HG03558 (cell line): Measurements from ENCODE around the gene LRRC63.
"Not testable (repeated sequence)": the region's sequence is repeated elsewhere in the genome, so short reads cannot be mapped to it uniquely, and the experiment has no call there.

Experiments
- ATAC-seq: cut with Tn5 transposase; IDR thresholded peaks from one replicate; pipeline ENCODE4 v1.9.1; 2021; ENCODE audit warnings: moderate number of reproducible peaks; ENCODE audit not compliant: unreplicated experiment; ENCODE audit errors: extremely low read depth

LRRC63 gene

DNA sequence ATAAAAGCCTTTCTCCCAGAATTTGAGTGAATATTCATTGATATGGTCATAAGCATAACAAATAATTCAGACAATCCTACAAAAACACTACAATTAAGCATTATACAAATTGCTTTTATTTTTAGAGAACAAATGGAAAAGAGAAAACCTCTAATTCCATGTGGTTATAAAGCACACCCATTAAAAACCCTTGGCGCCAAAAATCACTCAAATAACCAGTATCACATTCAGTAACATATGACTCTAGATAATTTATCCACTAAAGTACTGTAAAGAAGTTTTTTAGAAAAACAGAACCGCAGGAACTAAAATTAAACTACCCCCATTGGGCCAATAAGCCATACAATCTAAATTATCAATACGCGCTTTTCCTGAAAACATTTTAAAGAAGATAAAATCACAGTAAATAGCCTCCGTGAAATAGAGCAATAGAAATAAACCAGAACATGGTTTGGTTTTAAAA, 30.3 kb upstream of the LRRC63 start:
- ATAC-seq, result no peak

DNA sequence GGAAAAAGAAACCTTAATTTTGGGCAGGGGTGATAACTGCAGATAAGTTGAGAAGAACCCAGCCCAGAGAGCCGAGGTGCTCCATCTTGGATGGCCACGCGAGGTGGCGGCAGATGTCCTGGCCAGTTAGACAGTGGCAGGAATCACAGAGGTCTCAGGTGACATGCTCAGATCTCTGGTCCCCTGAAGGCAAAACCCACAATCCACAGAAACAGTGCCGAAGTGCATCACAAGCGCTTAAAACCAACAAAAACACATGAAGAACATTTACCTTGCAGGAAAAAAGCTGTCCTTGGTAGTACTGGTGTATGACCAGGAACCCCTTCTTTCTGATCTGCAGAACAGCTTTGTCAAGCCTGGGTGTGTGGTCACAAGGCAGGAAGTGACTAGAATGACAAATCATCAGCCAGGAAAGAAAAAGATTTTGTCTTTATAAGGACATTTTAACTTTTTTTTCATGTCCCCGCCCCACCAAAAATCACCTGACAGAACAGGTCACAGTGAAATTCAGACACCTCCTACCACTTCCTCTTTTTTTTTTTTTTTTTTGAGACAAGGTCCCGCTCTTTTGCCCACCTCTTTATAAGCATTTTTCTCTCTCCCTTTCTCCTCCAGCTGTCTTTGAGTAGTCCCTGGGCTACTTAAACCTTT, 29.8 kb upstream of the LRRC63 start, which contains the start of gene LCP1:
TSS of gene LCP1 (minus strand) at position 338 of the 651 bp plus-strand sequence. CDS start 22,515 bp downstream, outside the sequence.
- ATAC-seq, result peak; percentile 59

DNA sequence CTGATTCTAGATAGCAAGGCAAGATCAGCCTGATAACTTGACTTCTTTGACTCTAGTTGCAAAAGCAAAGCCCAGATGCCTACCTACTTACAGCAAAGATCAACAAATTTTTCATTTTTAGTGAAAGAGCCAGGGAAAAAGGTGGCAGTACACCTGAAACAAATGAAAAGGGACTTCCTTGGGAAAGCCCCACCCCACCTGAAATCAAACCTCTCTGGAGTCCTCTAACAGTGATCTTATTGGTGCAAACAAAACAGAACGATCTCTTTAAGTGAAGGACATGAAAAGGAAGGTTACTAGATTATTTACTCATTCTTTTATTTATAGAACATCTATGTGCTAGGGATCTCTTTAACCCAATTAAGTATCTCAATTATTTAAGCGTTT, 29.2 kb upstream of the LRRC63 start:
- no peak for ATAC-seq

DNA sequence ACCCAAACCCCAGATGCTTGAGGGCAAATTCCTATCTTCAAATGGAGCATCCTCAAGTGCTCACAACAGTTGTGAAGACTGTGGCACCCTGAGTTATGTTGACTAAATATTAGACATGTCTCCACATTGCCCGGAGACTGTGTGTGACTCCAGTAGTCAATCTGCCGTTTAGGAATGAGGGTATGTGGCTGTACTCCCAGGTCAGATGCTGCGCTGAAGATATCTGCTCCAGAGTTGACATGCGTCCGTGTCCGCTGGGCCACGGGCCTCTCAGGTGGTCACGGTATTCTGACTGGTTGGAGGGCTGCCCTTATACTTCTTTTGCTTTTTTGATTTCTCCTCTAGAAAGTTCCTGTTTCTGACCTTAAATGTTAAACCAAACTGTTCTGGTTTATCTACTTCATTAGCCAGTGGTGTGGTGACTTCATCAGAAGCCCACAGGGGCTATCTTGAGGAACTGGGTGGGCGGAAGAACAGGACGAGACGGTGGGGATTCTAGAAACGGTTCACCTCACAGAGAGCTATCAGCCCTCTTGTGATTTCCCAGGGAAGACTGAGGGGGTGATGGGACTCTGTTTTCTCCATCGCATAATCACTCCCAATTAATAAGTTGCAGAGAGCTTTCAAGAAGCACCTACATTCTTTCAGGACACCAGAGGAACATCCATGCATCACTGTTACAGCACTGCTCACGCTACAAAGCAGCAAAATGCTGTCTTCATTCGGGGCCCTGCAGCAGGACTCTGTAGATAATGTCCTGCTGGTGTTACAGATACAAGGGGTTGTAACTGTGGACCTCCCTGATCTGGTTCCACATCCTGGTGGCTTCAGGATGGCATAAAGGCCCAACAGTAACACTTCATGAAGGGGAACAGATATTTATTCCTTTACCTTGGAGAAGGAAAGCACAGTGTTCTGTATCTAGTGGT, 28.4 kb upstream of the LRRC63 start:
- ATAC-seq, result no peak

DNA sequence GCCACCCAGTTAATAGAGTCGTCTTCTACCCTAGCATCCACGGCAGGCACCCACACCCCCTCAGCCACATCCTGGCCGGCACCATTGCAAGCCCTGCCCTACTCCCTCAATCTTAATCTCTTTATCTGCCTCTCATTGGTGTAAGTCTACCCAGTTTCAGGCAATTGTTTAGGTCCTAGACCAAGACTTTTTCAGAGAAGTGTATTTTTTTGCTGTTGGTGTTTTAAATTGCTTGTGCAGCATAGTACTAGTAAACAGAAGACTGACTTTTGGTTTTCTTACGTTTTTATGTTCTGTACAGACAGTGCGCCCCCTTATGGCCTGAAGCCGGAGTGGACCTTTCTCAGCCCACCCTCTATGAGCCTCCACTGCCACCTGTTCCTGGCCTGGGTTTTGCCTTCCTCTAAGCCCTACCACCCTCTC, 27.4 kb upstream of the LRRC63 start:
- ATAC-seq, result no peak

DNA sequence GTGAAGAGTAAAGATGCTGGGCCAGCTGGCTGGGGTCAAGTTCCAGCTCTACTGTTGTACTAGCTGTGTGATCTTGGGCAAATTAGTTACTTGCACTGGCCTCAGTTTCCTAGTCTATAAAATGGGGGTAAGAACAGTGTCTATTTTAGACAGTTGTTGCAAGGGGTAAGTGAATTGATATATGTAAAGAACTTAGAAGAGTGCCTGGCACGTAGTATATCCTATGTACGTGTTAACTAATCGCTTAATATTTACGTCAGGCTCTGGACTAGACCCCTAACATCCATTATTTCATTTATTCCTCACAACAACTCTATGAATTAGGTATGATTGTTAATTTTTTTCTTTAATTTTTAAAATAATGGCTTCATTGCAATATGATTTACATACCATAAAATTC, 26.1 kb upstream of the LRRC63 start:
- ATAC-seq, result no peak

DNA sequence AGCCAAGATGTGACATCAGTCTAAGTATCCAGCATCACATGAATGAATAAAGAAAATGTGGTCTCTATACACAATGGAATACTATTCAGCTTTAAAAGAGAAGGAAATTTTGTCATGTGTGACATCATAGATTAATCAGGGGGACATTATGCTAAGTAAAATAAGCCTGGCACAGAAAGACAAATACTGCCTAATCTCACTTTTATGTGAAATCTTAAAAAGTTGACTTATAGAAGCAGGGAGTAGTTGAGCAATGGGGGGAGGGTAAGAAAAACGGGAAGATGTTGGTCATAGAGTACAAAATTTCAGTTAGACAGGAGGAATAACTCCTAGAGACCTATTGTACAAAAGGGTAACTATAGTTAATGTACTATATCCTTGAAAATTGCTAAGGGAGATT, 19.3 kb upstream of the LRRC63 start:
- no peak for ATAC-seq

DNA sequence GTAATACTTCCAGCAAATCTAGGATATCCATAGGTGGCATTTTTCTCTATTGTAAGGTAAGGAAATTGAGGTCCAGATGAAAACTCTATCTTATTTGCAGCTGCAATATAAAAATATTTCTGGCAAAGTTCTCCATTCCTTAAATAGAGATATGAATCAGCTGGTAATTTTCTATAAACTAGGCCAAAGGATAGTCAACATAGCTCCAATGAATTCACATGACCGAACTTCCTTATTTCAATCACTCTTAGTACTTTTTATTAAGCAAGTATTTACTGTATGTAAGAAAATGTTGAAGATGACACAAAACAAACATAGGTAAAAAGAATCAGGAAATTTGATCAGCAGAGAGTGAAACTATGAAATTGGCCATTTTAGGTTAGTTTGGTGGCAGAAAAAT, 16.7 kb upstream of the LRRC63 start:
- ATAC-seq, result no peak

DNA sequence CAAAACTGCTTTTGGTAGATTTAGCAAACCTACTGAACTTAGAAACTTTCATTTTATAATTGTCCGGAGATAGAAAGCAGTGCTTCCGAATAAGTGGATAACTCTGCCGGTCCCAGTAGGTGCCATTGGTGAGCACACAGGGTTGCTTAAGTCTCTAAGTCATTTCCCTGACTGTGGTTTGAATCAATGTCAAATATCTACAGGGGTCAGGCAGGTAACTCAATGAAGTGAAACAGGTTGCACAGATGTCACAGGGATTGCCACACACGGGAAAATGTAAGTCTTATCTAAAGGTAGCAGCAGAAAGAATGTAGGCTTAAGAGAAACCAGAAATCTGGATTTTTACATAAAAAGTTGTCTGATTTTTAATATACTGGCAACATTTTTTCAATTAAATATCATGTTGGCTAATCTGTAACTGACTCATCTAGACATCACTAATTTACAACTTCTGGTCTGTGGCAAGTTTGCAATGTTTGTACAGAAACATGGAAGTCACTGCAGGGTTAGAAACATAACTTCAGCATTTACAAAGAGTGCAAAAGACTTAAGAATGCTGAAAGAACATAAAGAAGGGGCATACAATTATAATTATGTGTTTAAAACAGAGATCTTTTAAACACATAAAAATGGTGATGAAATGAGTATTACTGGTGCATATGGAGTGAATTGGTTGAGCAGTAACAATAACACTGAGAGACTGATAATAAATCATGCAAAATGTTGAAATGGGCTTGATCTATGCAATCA, 14.3 kb upstream of the LRRC63 start:
- ATAC-seq, result no peak

DNA sequence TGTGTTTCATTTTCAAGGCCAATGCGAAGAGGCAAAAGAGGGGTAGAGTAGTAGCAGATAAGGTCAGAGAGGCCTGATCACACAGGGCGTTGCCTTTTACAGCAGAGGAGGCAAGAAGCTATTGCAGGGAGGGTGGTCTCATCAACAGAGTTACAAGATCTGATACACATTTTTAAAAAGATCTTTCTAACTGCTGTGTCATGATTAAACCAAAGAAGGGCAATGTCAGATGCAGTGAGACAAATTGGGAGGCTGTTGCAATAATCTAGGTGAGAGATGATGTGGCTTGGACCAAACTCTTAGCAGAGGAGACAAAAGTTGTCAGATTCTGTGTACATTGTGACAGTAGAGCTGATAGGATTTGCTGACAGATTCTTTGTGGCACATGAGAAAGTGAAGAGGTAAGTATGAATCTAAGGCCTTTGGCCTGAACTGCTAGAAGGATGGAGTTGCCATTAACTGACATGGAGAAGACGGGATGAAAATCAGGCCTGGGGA, 13.0 kb upstream of the LRRC63 start:
- no peak for ATAC-seq

DNA sequence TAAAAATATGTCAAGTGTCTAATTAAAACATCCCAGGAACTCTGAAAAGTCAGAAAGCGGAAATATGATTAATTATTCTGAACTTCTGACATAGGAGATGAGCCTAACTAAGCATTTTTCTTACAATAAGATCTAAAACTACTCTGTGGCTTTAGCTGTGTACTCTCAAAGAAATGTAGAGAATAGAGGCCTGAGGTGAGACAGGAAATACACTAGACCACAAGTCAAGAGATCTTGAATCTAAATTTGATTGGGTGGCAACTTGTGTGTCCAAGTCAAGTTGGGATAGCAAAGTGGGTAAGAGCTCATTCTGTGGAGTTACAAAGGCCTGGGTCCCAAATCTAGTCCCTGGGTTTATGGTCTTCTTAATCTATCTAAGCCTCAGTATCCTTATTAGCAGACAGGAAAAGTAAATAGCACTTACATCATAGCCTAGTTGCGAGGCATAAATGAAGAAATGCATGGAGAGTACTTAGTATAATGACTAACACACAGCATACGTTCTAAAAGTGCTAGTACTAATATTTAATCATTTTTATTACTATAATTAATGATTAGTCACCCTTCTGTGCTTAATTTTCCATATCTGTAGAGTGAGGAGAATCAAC, 9.4 kb upstream of the LRRC63 start:
- no peak for ATAC-seq

DNA sequence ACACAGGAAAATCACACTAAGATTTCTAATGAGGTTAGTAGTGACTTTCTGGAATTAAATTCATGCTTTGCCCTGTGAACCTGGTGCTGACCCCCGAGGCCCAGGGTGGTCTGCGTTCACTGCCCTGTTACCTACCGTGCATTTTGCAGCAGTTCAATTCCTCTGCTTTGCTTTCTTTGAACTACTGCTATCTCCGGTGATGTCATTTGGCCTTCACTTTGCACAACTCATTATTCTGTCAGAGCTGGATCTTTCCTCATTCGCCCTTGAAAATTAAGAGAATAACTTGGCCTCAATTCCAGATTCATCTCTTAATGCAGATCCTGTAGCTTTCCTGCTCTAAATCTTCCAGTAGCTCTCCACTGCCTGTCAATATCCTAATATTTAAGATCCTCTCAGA, 8.8 kb upstream of the LRRC63 start:
- ATAC-seq, result no peak

DNA sequence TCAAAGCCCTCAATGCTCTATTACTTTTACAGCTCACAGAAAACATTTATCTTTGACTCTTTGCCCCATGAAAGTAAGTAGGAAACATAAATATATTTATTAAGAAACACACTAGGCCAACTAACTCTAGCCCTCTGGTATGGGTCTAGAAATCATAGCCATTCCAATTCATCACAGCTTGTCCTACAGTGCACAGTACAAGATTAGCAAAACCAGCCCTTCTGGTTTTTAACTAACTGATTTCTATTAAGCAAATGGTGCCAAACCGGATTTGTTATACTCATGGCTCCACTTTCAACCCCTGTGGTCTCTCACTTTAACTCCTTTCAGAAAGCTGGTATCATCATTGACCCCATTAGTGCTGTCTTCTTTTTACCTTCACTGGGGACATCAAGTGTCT, 5.6 kb upstream of the LRRC63 start:
- ATAC-seq, result no peak

DNA sequence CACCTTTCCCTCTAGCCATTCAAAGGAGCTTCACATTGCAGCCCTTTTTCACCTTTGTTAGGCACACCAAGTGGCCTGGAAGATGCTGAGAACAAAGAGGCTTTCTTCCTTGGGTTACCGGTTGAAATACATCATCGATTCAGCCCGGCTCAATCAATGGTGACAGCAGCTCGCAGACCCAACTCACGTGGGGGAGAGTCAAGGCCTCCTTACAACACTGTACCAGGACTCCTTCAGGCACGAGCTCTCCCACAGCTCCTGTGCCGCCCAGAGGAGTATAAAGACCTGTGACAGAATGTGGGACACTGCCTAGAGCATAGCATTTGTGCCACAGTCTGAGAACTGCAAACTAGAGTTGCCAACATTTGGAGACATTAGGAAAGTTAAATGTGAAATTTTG, 3.9 kb upstream of the LRRC63 start:
- no peak for ATAC-seq

DNA sequence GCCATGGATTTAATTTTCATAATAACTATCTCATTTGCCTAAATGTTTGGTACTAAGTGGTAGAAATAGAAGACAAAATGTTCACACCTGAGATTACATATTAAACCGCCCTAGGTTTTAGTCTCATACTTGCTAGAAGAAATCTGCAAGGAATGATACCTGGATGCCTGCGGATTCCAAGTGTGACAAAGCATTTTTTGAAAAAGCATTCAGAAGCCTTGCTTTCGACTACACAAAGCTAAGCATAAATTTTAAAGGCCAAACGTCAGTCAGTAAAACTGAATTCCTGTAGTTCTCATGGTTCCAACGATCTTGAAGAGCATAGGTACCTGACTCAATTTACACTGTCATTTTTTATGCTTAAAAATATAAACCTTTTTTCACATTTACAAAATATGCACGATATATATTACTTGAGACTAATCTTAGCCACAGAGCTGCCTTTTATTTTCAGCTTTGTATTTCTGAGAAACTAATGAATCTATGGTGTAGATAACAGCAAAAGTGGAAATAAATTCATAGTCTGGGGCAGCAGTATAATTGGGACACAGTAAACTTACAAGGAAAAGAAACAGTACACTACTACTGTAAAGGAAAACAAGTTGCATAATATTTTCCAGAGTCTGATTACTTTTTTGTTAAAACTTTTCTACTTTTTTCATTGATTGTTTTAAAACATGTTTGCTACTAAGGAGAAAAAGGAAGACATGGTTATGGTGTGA, 1.2 kb upstream of the LRRC63 start:
- ATAC-seq, result no peak

DNA sequence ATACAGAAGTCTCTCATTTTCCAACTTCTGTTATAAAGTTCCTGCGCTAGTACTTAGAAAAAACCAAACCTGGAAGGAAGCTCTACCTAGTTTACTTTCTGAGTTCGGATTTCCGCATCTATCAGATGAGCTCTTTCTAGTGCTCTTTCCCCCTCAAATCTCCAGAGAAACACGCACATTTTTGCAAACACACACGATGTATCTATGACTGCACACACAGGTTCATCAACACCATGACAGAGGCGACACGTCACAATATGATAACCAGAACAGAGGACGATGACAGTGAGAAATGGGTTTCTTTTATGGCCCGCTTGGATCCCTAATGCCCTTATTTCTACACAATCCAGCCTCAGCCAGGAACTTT, 629 bp upstream of the LRRC63 start:
- no peak for ATAC-seq

DNA sequence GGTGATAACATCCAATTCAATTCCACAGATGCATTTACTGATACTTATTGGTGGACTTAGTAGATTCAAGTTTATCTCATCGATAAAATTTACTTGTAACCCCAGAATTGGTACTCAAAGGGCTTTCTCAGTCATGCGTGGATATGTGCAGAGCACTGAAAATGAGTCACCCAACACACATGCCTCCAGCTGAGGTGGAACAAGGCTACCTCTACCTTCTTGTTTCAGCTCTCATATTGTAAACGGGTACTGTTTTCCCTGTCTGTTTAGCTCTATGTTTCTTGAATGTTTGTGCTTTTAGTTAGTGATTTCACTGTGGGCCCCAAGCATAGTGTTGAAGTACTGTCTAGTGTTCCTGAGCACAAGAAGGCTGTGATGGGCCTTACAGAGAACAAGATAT, 1.5 kb downstream of the LRRC63 start:
- no peak for ATAC-seq

DNA sequence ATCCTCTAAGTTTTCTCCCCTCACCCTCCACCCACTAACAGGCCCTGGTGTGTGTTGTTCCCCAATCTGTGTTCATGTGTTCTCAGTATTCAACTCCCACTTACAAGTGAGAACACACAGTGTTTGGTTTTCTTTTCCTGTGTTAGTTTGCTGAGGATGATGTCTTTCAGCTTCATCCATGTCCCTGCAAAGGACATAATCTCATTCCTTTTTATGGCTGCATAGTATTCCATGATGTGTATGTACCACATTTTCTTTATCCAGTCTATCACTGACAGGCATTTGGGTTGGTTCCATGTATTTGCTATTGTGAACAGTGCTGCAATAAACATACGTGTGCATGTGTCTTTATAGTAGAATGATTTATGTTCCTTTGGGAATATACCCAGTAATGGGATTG, 3.0 kb downstream of the LRRC63 start:
- not testable (repeated sequence) for ATAC-seq

DNA sequence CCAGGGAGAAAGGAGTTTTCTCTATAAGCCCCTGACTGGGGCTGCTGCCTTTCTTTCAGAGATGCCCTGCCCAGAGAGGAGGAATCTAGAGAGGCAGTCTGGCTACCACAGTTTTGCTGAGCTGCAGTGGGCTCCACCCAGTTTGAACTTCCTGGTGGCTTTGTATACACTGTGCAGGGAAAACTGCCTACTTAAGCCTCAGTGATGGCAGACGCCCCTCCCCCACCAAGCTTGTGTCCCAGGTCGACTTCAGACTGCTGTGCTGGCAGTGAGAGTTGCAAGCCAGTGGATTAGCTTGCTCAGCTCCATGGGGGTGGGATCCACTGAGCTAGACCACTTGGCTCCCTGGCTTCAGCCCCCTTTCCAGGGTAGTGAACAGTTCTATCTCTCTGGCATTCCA, 8.5 kb downstream of the LRRC63 start:
- not testable (repeated sequence) for ATAC-seq

DNA sequence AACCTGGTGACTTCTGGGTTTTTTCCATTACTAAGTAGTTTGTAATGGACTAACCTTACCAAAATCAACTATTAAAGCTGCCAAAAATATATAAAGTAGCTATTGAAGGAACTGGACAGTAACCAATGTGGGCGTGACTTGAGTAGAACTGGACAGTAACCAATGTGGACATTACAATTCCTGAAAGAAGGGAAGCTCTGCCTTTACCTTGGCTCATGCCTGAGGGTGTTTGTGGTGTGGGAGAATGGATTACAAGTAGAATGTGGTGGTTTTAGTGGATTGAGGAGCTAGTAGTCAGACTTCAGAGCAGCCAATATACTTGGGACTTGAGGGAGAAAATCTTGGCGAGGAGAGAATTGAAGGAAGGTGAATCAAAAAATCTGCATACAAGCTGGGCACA, 17.5 kb downstream of the LRRC63 start:
- no peak for ATAC-seq
